Breast epithelium (tissue), 4 donors: ENCODE results near the gene MYL10. TPM values are rescaled to one million over a fixed set of nuclear protein-coding genes. Genes with fewer than 3 reads are reported as not detected.

Experiments used
- DNase-seq, 2 donors: peaks; one replicate each; pipeline ENCODE4 v3.0.0-alpha.2; 2019; ENCODE audit warnings: low spot score in 2 of 2
- H3K27ac ChIP-seq, 2 donors: fragments of 200-600 bp; sonication (generic) in 1 of 2; one replicate each; pipeline ENCODE4 v1.5.1; 2016 to 2019; ENCODE audit warnings: mild to moderate bottlenecking in 1 of 2
- H3K27me3 ChIP-seq, 2 donors: fragments of 200-600 bp; sonication (generic) in 1 of 2; one replicate each; pipeline versions ENCODE4 v1.5.1 to v1.6.0; 2017 to 2019; ENCODE audit warnings: control low read depth in 1 of 2, mild to moderate bottlenecking in 1 of 2
- H3K36me3 ChIP-seq: fragments of 200-600 bp; one replicate; pipeline ENCODE4 v1.5.1; 2019
- H3K4me1 ChIP-seq, 2 donors: fragments of 200-600 bp; sonication (generic); one replicate each; pipeline ENCODE4 v1.5.1; 2016 to 2019; ENCODE audit warnings: control low read depth in 1 of 2
- H3K4me3 ChIP-seq, 3 donors: fragments of 200-600 bp; sonication (generic); 1 replicate in 2 of 3; 2 replicates in 1 of 3; pipeline ENCODE4 v1.5.1; 2016 to 2019; ENCODE audit warnings: mild to moderate bottlenecking in 3 of 3, moderate library complexity in 2 of 3
- H3K9me3 ChIP-seq, 2 donors: fragments of 200-600 bp; sonication (generic) in 1 of 2; one replicate each; pipeline ENCODE4 v1.5.1; 2016 to 2019; ENCODE audit warnings: control low read depth in 1 of 2
- CTCF ChIP-seq, 3 donors: fragments of 450-650 bp; IDR thresholded peaks; one replicate each; pipeline ENCODE4 v1.5.1; 2016 to 2017; ENCODE audit warnings: antibody characterized with exemption in 3 of 3, mild to moderate bottlenecking in 3 of 3, moderate library complexity in 3 of 3
- POLR2A ChIP-seq: fragments of 450-650 bp; IDR thresholded peaks from one replicate; pipeline ENCODE4 v1.6.1; 2016; ENCODE audit warnings: antibody characterized with exemption, mild to moderate bottlenecking, moderate library complexity
- POLR2AphosphoS5 ChIP-seq, 3 donors: sonication (generic); formaldehyde crosslinking; IDR thresholded peaks; one replicate each; pipeline ENCODE4 v1.6.1; 2017; ENCODE audit warnings: antibody characterized with exemption in 3 of 3
- intact Hi-C: fragments of 100-400 bp; cut with DNase I; formaldehyde crosslinking; loops from one replicate; pipeline ENCODE4 v1.15.1; 2023; ENCODE audit warnings: low total_unique reads
- total RNA-seq, 3 donors: library from RNA; depleted of rRNA; stranded (reverse); fragments of >200 nt; gene quantifications; one replicate each; pipeline ENCODE4 v1.1.0, GENCODE V29; 2016

Gene MYL10
- total RNA-seq, 3 donors from 2014 or later = not detected

- H3K4me1 ChIP-seq = no peaks in the 10 kb centered on the region
- H3K4me3 ChIP-seq = no peak overlapping the region
- intact Hi-C loops = loop anchor here (2.0 kb wide), 1 partner anchor 69 kb away; no protein-coding TSS in a partner anchor
- no peaks in the 10 kb centered on the region for H3K36me3 ChIP-seq
- peaks cover 0 to 10% of the 10 kb centered on the region in 2 donors for H3K27me3 ChIP-seq
- no peak for DNase-seq
- H3K27ac ChIP-seq = no peak overlapping the region
- no peak for TF ChIP-seq POLR2AphosphoS5 (IDR thresholded peaks at IDR 0.05)
- no peak for TF ChIP-seq POLR2A
- TF ChIP-seq CTCF (IDR thresholded peaks at IDR 0.05) = no peak
- H3K9me3 ChIP-seq = peaks cover 0 to 5% of the 10 kb centered on the region in 2 donors
These were observed 37.2 kb upstream of the MYL10 start for GRCh38 chr7:101666293-101666692.

- no peak overlapping the region for H3K27ac ChIP-seq
- no peaks in the 10 kb centered on the region for H3K4me1 ChIP-seq
- no peak for DNase-seq
- TF ChIP-seq POLR2A (no peak), POLR2AphosphoS5 (IDR thresholded peaks at IDR 0.05) (no peak), CTCF (IDR thresholded peaks at IDR 0.05) (no peak)
- H3K9me3 ChIP-seq = peaks cover 0 to 5% of the 10 kb centered on the region in 2 donors
- peaks cover 0 to 10% of the 10 kb centered on the region in 2 donors for H3K27me3 ChIP-seq
- no peaks in the 10 kb centered on the region for H3K36me3 ChIP-seq
- intact Hi-C loops = no loop called here
- no peak overlapping the region for H3K4me3 ChIP-seq
These were observed 35.9 kb upstream of the MYL10 start for GRCh38 chr7:101664893-101665471.

GRCh38 chr7:101664436-101664835, 35.3 kb upstream of the MYL10 start:
- TF ChIP-seq POLR2AphosphoS5 (IDR thresholded peaks at IDR 0.05) (no peak), POLR2A (no peak), CTCF (IDR thresholded peaks at IDR 0.05) (no peak)
- no peak for DNase-seq
- no peaks in the 10 kb centered on the region for H3K4me1 ChIP-seq
- no peak overlapping the region for H3K27ac ChIP-seq
- H3K27me3 ChIP-seq = peaks cover 0 to 10% of the 10 kb centered on the region in 2 donors
- no peak overlapping the region for H3K4me3 ChIP-seq
- peaks cover 0 to 5% of the 10 kb centered on the region in 2 donors for H3K9me3 ChIP-seq
- no peaks in the 10 kb centered on the region for H3K36me3 ChIP-seq
- intact Hi-C loops = no loop called here

- H3K4me1 ChIP-seq = no peaks in the 10 kb centered on the region
- H3K4me3 ChIP-seq = no peak overlapping the region
- H3K36me3 ChIP-seq = no peaks in the 10 kb centered on the region
- H3K9me3 ChIP-seq = peaks cover 0 to 5% of the 10 kb centered on the region in 2 donors
- TF ChIP-seq POLR2A (no peak), CTCF (IDR thresholded peaks at IDR 0.05) (no peak), POLR2AphosphoS5 (IDR thresholded peaks at IDR 0.05) (no peak)
- intact Hi-C loops = no loop called here
- H3K27me3 ChIP-seq = peaks cover 0 to 10% of the 10 kb centered on the region in 2 donors
- DNase-seq = no peak
- H3K27ac ChIP-seq = no peak overlapping the region
These were observed 34.7 kb upstream of the MYL10 start for GRCh38 chr7:101663747-101664146.

- Histone ChIP-seq H3K9me3 (no peaks in the 10 kb centered on the region), H3K27ac (no peak overlapping the region), H3K4me1 (no peaks in the 10 kb centered on the region), H3K27me3 (peaks cover 0 to 10% of the 10 kb centered on the region in 2 donors), H3K4me3 (no peak overlapping the region), H3K36me3 (no peaks in the 10 kb centered on the region)
- no peak for DNase-seq
- no peak for TF ChIP-seq POLR2AphosphoS5 (IDR thresholded peaks at IDR 0.05)
- TF ChIP-seq CTCF (IDR thresholded peaks at IDR 0.05) = no peak
- TF ChIP-seq POLR2A = no peak
- intact Hi-C loops = no loop called here
These were observed 33.4 kb upstream of the MYL10 start for GRCh38 chr7:101662447-101662998.
